Neural cell (in vitro differentiated cells): ENCODE results near the gene RPS2.

Source experiments
- CTCF ChIP-seq: fragments of 450-650 bp; IDR thresholded peaks from 2 replicates; pipeline ENCODE4 v1.5.1; 2014; ENCODE audit warnings: antibody characterized with exemption, mild to moderate bottlenecking, moderate library complexity; ENCODE audit not compliant: poor library complexity, severe bottlenecking
- EP300 ChIP-seq: fragments of 450-650 bp; conservative IDR thresholded peaks from 2 replicates; pipeline ENCODE4 v1.6.1; 2014; ENCODE audit warnings: antibody characterized with exemption, mild to moderate bottlenecking, moderate library complexity; ENCODE audit not compliant: poor library complexity, severe bottlenecking

GRCh38 chr16:1991948-1992703 lies 27.5 kb upstream of the RPS2 start:
- TF ChIP-seq CTCF (peak; percentile 10), EP300 (no peak)
